IMR-90 (cell line): ENCODE measurements around the gene C21orf91. TPM values are rescaled to one million over a fixed set of nuclear protein-coding genes. Genes with fewer than 3 reads are reported as not detected.

Experiments used
- ATAC-seq: fragments of 200-7000 bp; cut with Tn5 transposase; 2 replicates; pipeline ENCODE4 v1.9.1; 2020; ENCODE audit warnings: low read depth, mild to moderate bottlenecking, moderate library complexity
- BruUV-seq: library from RNA; stranded (reverse); fragments of 400-500 nt; replicated peaks from 2 replicates; lab custom pipeline; 2021; lab: Mats Ljungman, UMichigan
- CTCF ChIA-PET: fragments of 300-600 bp; formaldehyde crosslinking; extraction: SDS; loops from one replicate; lab custom pipeline; 2021; ENCODE audit warnings: antibody characterized with exemption; lab: Yijun Ruan, JAX
- POLR2A ChIA-PET: fragments of 300-600 bp; sonication (Branson Sonifier 250); formaldehyde crosslinking; loops from one replicate; lab custom pipeline; 2022; ENCODE audit warnings: antibody characterized with exemption; ENCODE audit not compliant: unreplicated experiment; lab: Charles Lee
- DNase-seq: peaks from one replicate; pipeline ENCODE4 v3.0.0; 2013
- H2AFZ ChIP-seq: replicated peaks from 2 replicates; pipeline ENCODE3; 2013; ENCODE audit warnings: low read length, mild to moderate bottlenecking; ENCODE audit not compliant: poor library complexity
- H2AK5ac ChIP-seq: 2 replicates; pipeline ENCODE4 v1.6.1; 2013; ENCODE audit warnings: low read depth, low read length, inconsistent platforms
- H2AK9ac ChIP-seq: replicated peaks from 2 replicates; pipeline ENCODE3; 2013; ENCODE audit warnings: mild to moderate bottlenecking, low read depth, low read length, moderate library complexity; ENCODE audit not compliant: poor library complexity
- H2BK120ac ChIP-seq: 2 replicates; pipeline ENCODE4 v1.6.1; 2013; ENCODE audit warnings: low read depth, low read length, inconsistent platforms
- H2BK15ac ChIP-seq: 3 replicates; pipeline ENCODE4 v1.6.1; 2013; ENCODE audit warnings: low read depth, low read length, inconsistent platforms
- H2BK20ac ChIP-seq: 2 replicates; pipeline ENCODE4 v1.6.1; 2013; ENCODE audit warnings: low read depth, mild to moderate bottlenecking, inconsistent platforms, low read length, moderate library complexity
- H2BK5ac ChIP-seq: 2 replicates; pipeline ENCODE4 v1.6.1; 2013; ENCODE audit warnings: mild to moderate bottlenecking, low read depth, low read length, inconsistent platforms; ENCODE audit not compliant: poor library complexity, severe bottlenecking
- H3K14ac ChIP-seq: replicated peaks from 2 replicates; pipeline ENCODE4 v1.6.1; 2013; ENCODE audit warnings: low read depth, low read length, inconsistent platforms
- H3K18ac ChIP-seq: 2 replicates; pipeline ENCODE4 v1.6.1; 2013; ENCODE audit warnings: low read depth, low read length, control low read depth
- H3K23ac ChIP-seq: 2 replicates; pipeline ENCODE4 v1.6.1; 2013; ENCODE audit warnings: low read depth, low read length, inconsistent platforms
- H3K27ac ChIP-seq: 2 replicates; pipeline ENCODE4 v1.5.1; 2013; ENCODE audit warnings: mild to moderate bottlenecking, control low read depth, low read length; ENCODE audit not compliant: insufficient read depth
- H3K27me3 ChIP-seq: 2 replicates; pipeline ENCODE4 v1.6.1; 2013; ENCODE audit warnings: low read length; ENCODE audit not compliant: control insufficient read depth, insufficient read depth
- H3K36me3 ChIP-seq: 2 replicates; pipeline ENCODE4 v1.6.1; 2013; ENCODE audit warnings: low read length, mixed read lengths; ENCODE audit not compliant: control insufficient read depth, insufficient read depth
- H3K4ac ChIP-seq: 2 replicates; pipeline ENCODE4 v1.6.1; 2013; ENCODE audit warnings: low read depth, low read length, inconsistent platforms
- H3K4me1 ChIP-seq: 2 replicates; pipeline ENCODE4 v1.6.1; 2013; ENCODE audit warnings: low read length, mixed read lengths; ENCODE audit not compliant: control insufficient read depth, insufficient read depth
- H3K4me2 ChIP-seq: 2 replicates; pipeline ENCODE4 v1.6.1; 2013; ENCODE audit warnings: low read depth, mild to moderate bottlenecking, control low read depth, low read length, moderate library complexity
- H3K4me3 ChIP-seq: 2 replicates; pipeline ENCODE4 v1.5.1; 2013; ENCODE audit warnings: low read depth, mild to moderate bottlenecking, control low read depth, low read length, moderate library complexity; ENCODE audit not compliant: insufficient read depth
- H3K56ac ChIP-seq: 2 replicates; pipeline ENCODE4 v1.6.1; 2013; ENCODE audit warnings: low read length, inconsistent platforms; ENCODE audit not compliant: insufficient read depth; ENCODE audit errors: extremely low read depth
- H3K79me1 ChIP-seq, 2 experiments: 2 replicates each; pipeline ENCODE4 v1.6.1; 2013; ENCODE audit warnings: low read length in 2 of 2, inconsistent platforms in 1 of 2, low read depth in 1 of 2
- H3K9ac ChIP-seq: 2 replicates; pipeline ENCODE4 v1.6.1; 2013; ENCODE audit warnings: low read depth, low read length, control low read depth
- H3K9me1 ChIP-seq: 2 replicates; pipeline ENCODE4 v1.6.1; 2013; ENCODE audit warnings: low read length, inconsistent platforms; ENCODE audit not compliant: insufficient read depth
- H3K9me3 ChIP-seq: 2 replicates; pipeline ENCODE4 v1.6.1; 2013; ENCODE audit warnings: low read length; ENCODE audit not compliant: control insufficient read depth, insufficient read depth
- H4K20me1 ChIP-seq: 2 replicates; pipeline ENCODE4 v1.6.1; 2013; ENCODE audit warnings: low read length, inconsistent platforms; ENCODE audit not compliant: insufficient read depth
- H4K5ac ChIP-seq: 2 replicates; pipeline ENCODE4 v1.6.1; 2013; ENCODE audit warnings: mild to moderate bottlenecking, low read depth, low read length, control low read depth
- H4K8ac ChIP-seq, 2 experiments: 2 replicates each; pipeline ENCODE4 v1.6.1; 2013; ENCODE audit warnings: low read depth in 2 of 2, low read length in 2 of 2, control low read depth in 1 of 2, inconsistent platforms in 1 of 2
- H4K91ac ChIP-seq: 2 replicates; pipeline ENCODE4 v1.6.1; 2013; ENCODE audit warnings: low read depth, low read length, inconsistent platforms; ENCODE audit not compliant: insufficient read depth
- MAFK ChIP-seq: IDR thresholded peaks from 2 replicates; pipeline ENCODE4 v1.6.1; 2012; ENCODE audit warnings: low read depth, low read length, improper control_type of control experiment
- MAZ ChIP-seq: IDR thresholded peaks from 2 replicates; pipeline ENCODE4 v1.6.1; 2012; ENCODE audit warnings: low read depth, mild to moderate bottlenecking, low read length, improper control_type of control experiment, moderate library complexity, borderline replicate concordance
- WGBS, 2 experiments: methylation state at CpG; one replicate each; pipeline versions ENCODE4 v1.1.5 to v1.1.7; 2013; ENCODE audit warnings: missing lambda C conversion rate in 2 of 2; ENCODE audit not compliant: insufficient read length in 1 of 2; ENCODE audit errors: extremely low coverage in 2 of 2; 5-methylcytosine and 5-hydroxymethylcytosine counted together
- dilution Hi-C: fragments of 300-500 bp; cut with HindIII; formaldehyde crosslinking; loops from one replicate; pipeline ENCODE4 v1.14.3; 2018; ENCODE audit warnings: low sequenced_read_pairs; ENCODE audit not compliant: unreplicated experiment
- in situ Hi-C: fragments of 300-500 bp; cut with MboI; formaldehyde crosslinking; loops from 3 replicates; pipeline ENCODE4 v1.14.3; 2019; ENCODE audit warnings: low sequenced_read_pairs, inconsistent platforms, mixed read lengths
- intact Hi-C: fragments of 100-400 bp; cut with micrococcal nuclease; formaldehyde crosslinking; loops from 2 replicates; pipeline ENCODE4 v1.10.0; 2022
- polyA plus RNA-seq, 3 experiments: library from polyadenylated mRNA; depleted of rRNA; stranded (reverse); fragments of >200 nt; gene quantifications; 2 replicates each; pipeline ENCODE4 v1.2.3, GENCODE V29; 2012; ENCODE audit warnings: low replicate concordance in 1 of 3
- total RNA-seq: library from RNA; depleted of rRNA; stranded (reverse); fragments of >200 nt; gene quantifications from 2 replicates; pipeline ENCODE4 v1.2.3, GENCODE V29; 2012

C21orf91 gene
- total and polyA plus RNA-seq, 2 of the 4 experiments (the other 2 are of a cell fraction): 3.7 to 9.3 TPM

GRCh38 chr21:17797967-17798366 lies 21.2 kb downstream of the C21orf91 start:
- no peak overlapping the region for H3K9ac ChIP-seq
- no peak overlapping the region for H2BK5ac ChIP-seq
- TF ChIP-seq MAFK (peak; percentile 91), MAZ (no peak)
- no peak overlapping the region for H4K5ac ChIP-seq
- DNase-seq: no peak
- no peak overlapping the region for H2AK9ac ChIP-seq
- H4K8ac ChIP-seq: no peak overlapping the region
- no peak overlapping the region for H3K4me2 ChIP-seq
- in situ Hi-C loops: no loop called here
- no peaks in the 10 kb centered on the region for H4K20me1 ChIP-seq
- H2BK15ac ChIP-seq: no peak overlapping the region
- H2BK20ac ChIP-seq: no peak overlapping the region
- no peaks in the 10 kb centered on the region for H3K9me3 ChIP-seq
- ChIA-PET POLR2A (no interaction called here), CTCF (interaction anchor here (1.5 kb wide), 1 partner anchor 128 kb away, joined by 4 read pairs; no protein-coding TSS in a partner anchor)
- H3K14ac ChIP-seq: no peak overlapping the region
- H2AFZ ChIP-seq: no peak overlapping the region
- peaks cover 7 to 8% of the 10 kb centered on the region in 2 experiments for H3K79me1 ChIP-seq
- BruUV-seq: no TSS peak
- no peak overlapping the region for H2AK5ac ChIP-seq
- no peak overlapping the region for H3K18ac ChIP-seq
- no peak overlapping the region for H3K23ac ChIP-seq
- H2BK120ac ChIP-seq: no peak overlapping the region
- H3K36me3 ChIP-seq: peaks cover 2% of the 10 kb centered on the region
- no CpG with 5 or more reads among the region's 2 CpGs for WGBS, 2 experiments
- no peak for ATAC-seq
- dilution Hi-C loops: no loop called here
- peaks cover 5% of the 10 kb centered on the region for H3K4me1 ChIP-seq
- no peaks in the 10 kb centered on the region for H3K27me3 ChIP-seq
- intact Hi-C loops: no loop called here
- peaks cover 3% of the 10 kb centered on the region; the same call in 1 of the 2 replicates for H3K9me1 ChIP-seq
- no peak overlapping the region for H3K4me3 ChIP-seq
- no peak overlapping the region for H4K91ac ChIP-seq
- no peak overlapping the region for H3K27ac ChIP-seq
- no peak overlapping the region for H3K56ac ChIP-seq
- no peak overlapping the region for H3K4ac ChIP-seq
